NCI-H2196 treated with DMSO at 0.1 percent for 48 hours (cell line): ENCODE data around the gene PCNT.
"Not testable (repeated sequence)": the region's sequence is repeated elsewhere in the genome, so short reads cannot be mapped to it uniquely, and the experiment has no call there.

ENCODE experiments used
- DNase-seq: peaks from one replicate; lab custom pipeline; 2025; ENCODE audit not compliant: unreplicated experiment; lab: John Stamatoyannopoulos, UW

Gene PCNT

DNA sequence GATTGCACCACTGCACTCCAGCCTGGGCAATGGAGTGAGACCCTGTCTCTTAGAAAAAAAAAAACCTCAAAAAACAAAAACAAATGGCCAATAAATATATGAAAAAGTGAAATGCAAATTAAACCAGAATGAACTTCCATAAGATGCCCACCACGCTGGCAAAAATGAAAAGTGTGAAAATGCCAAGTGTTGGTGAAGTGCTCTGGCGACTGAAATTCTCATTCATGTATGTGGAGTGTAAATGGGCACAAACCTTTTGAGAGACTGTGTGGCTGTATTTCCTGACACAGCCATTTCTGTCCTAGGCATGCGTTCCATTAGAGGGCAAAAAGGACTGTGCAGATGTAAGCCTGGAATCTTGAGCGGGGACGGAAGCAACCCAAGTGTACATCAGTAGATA, 19.5 kb upstream of the PCNT start:
- no peak for DNase-seq

DNA sequence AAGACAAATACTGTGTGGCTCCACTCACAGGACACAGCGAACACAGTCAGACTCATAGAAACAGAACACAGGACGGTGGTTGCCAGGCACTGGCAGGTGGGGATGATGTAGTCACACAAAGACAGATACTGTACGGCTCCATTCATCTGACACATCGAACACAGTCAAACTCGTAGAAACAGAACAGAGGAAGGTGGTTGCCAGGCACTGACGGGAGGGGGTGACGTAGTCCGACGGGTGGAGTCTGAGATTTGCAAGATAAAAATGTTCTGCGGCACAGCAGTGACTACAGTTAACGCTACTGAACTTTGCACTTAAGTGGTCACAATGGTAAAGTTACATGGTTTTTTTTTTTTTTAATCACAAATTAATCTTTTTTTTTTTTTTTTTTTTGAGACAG, 19.0 kb upstream of the PCNT start:
- DNase-seq = no peak

GRCh38 chr21:46307625-46308024, 16.3 kb upstream of the PCNT start:
- no peak for DNase-seq

GRCh38 chr21:46308431-46308830, 15.5 kb upstream of the PCNT start:
- DNase-seq = no peak

DNA sequence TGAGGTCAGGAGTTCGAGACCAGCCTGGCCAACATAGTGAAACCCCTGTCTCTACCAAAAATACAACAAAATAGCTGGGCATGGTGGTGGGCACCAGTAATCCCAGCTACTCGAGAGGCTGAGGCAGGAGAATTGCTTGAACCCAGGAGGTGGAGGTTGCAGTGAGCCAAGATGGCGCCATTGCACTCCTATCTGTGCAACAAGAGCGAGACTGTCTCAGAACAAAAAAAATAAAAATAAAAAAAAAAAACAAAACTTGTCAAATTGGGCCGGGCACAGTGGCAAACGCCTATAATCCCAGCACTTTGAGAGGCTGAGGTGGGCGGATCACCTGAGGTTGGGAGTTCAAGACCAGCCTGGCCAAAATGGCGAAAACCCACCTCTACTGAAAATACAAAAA, 13.7 kb upstream of the PCNT start:
- not testable (repeated sequence) for DNase-seq

- no peak for DNase-seq
Observed at GRCh38 chr21:46311568-46311967, 12.4 kb upstream of the PCNT start.

- DNase-seq = no peak
Observed at GRCh38 chr21:46312949-46313348, 11.0 kb upstream of the PCNT start.

GRCh38 chr21:46314441-46315020, 9.4 kb upstream of the PCNT start:
- no peak for DNase-seq

DNA sequence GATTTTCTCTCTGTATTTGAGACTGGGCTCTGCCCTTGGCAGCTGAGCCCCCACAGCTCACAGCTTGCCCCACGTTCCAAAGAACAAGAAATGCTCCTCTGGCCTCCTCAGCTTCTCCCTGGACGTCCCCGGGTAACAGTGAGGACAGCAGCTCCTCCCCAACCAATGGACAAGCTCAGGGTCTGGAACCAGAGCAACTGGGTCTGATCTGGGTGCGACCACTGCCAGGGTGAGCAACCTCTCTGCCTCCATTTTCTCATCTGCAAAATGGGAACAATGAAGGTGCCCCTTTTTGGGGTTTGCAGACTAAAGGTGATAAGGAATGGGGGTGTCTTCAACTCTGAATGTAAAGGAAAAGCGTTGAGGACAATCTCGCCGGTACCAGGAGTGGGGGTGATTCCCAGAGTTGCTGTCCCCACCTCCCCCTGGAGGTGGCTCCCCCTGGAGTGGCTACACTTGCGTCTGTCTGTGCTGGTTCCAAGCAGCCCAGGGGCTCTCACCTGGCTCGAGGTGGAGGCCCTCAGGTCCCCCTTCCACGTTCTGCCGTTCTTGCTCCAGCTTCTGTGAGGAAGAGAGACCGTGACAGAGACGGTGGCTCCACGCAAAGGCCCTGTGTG, 7.1 kb upstream of the PCNT start:
- DNase-seq = no peak

DNA sequence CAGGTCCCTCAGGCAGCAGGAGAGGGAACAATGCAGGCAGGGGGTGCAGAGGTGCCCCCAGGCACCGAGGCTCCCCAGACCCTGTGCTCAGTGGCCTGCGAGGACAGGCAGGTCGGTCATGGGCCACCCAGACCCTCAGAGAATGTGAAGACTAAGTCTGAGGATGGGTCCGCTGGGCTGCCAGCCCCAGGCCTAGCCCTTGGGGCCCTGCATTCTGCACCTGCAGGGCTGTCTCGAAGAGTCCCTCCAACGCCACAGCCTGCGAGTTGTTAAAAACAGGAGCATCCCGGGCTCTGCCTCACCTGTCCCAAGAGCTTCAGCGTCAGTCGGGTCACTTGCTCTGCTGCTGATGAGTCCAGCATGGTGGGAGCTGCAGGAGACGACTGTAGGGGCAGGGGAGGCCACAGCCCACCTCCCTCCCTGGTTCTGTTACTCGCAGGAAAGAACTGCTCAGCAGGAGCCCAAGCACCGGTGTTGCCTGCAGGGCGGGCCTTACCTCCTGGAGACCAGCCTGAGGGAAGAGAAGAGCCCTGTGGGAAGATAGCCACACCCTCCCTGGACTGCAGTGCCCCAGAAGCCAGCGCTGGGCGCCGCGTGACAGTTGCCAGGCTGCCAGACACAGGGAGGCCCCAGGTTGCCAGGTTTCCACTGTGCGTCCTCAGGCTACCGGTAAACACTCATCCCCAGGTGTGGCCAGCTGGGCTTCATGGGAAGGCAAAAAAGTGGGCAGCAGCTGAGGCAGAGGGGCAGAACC, 6.1 kb upstream of the PCNT start:
- peak; percentile 80 for DNase-seq

- no peak for DNase-seq
Observed at GRCh38 chr21:46318464-46318845, 5.5 kb upstream of the PCNT start.

DNA sequence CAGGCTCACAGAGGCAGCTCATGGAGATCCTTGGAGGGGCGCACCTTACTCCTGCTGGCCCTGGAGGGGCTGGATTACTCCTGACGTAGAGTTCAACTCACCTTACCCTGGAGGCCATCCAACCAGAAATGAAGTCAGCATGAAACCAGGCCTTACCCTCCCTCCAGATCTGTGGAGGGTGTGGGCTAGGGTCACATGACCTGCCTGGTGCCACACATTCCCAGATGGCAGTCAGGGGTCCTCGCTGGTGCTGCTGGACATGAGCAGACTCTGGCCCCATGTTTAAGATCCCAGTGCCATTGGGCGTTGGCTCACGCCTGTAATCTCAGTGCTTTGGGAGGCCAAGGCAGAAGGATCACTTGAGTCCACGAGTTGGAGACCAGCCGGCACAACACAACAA, 4.8 kb upstream of the PCNT start:
- DNase-seq = no peak

DNA sequence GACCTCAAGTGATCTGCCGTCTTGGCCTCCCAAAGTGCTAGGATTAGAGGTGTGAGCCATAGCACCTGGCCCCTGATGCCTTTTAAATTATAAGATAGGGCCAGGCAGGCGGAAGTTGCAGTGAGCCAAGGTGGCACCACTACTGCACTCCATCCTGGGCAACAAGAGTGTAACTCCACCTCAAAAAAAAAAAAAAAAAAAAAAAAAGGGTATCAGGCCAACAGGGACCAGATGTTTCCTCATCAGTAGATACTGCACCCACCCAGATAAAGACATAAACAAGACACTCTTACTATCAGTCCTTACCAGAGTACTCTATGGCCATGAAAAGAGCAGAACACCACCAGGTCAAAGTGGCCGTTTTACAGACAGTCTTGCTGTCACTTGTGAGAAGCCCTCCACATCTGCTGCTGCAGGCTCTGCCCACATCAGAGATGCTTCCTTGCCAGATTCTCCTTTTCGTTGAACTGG, 3.6 kb upstream of the PCNT start:
- no peak for DNase-seq

GRCh38 chr21:46322351-46323226, 1.4 kb upstream of the PCNT start:
- no peak for DNase-seq

- no peak for DNase-seq
Observed at GRCh38 chr21:46323227-46323709, 688 bp upstream of the PCNT start.

DNA sequence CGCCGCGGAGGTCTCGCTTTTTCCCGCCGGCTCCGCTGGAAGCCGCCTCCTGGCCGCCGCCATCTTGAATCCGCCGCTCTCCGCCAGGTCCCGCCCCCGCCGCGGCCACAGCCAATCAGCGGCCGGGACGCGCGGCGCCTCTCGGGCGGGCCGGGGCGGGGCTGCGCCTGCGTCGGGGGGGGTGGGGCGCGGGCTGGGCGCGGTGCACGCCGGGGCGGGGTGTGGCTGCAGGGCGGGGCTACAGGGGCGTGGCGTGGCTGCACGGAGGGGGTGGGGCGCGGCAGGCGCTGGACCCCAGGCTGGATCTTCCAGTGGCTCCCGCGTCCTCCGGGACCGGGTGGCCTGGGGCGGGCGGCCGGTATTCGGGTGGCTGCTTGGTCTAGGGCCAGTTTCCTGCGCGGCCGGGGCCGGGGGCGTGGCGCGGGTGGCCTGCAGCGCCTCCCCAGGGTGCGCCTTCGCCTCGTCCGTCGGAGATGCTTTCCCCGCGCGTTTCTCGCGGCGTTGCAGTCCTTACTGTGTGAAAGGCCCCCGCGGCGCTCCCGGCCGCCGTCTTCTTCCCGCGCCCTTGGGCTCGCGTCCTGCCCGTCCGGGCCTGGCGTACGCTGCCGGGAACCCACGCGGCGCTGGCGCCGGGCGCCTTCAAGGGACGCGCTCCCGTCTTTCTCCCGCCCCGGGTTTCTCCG, 575 bp downstream of the PCNT start:
- DNase-seq = peak; percentile 54

- peak; percentile 26 for DNase-seq
Observed at GRCh38 chr21:46325073-46325912, 1.3 kb downstream of the PCNT start.

GRCh38 chr21:46326110-46326703, 2.3 kb downstream of the PCNT start:
- DNase-seq = no peak

GRCh38 chr21:46327711-46328110, 3.8 kb downstream of the PCNT start:
- DNase-seq = no peak
